ENCODE results near the gene IRX4. TPM values are rescaled to one million over a fixed set of nuclear protein-coding genes. Genes with fewer than 3 reads are reported as not detected.

Gene IRX4
- total RNA-seq, 1 donor from 2014 or later: 19.6 TPM

DNA sequence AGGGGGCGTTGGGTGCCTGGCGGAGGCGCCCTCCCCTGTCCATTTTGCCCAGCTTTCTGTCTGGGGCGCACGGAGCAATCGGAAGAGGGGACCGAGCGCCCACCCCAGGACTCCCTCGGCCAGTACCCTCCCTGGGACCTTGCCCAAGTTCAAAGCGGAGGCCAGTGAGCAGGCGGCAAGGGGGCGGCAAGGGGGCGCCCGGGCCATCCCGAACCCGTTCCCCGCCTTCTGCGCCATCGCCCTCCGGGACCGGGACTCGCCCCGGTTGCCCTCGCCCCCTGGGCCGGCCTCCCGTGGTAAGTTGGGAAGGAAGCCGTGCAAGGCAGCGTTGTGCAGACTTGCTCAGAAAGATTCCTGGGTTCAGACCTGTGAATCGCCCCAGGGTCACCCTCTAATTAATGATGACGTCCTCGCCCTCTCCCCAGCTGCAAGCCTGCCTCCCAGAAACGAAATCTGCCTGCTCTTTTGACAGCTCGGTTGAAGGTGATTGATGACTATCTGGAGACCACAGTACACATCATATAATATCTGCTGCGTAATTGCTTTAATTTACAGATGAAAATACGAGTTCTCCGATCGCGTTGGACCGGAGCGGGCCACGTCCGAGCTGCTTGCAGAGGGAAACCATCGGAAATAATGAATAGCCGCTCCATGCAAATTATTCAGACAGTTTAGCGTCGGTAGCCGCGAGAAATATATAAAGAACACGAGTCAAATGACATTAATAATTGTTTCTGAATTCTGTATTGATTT is 1.4 kb upstream of the IRX4 start:
- intact Hi-C loops (cut with micrococcal nuclease): loop anchor here (5.0 kb wide), 1 partner anchor 63 kb away; no protein-coding TSS in a partner anchor
- DNase-seq: peak; percentile 17
- ATAC-seq: peak; percentile 8

DNA sequence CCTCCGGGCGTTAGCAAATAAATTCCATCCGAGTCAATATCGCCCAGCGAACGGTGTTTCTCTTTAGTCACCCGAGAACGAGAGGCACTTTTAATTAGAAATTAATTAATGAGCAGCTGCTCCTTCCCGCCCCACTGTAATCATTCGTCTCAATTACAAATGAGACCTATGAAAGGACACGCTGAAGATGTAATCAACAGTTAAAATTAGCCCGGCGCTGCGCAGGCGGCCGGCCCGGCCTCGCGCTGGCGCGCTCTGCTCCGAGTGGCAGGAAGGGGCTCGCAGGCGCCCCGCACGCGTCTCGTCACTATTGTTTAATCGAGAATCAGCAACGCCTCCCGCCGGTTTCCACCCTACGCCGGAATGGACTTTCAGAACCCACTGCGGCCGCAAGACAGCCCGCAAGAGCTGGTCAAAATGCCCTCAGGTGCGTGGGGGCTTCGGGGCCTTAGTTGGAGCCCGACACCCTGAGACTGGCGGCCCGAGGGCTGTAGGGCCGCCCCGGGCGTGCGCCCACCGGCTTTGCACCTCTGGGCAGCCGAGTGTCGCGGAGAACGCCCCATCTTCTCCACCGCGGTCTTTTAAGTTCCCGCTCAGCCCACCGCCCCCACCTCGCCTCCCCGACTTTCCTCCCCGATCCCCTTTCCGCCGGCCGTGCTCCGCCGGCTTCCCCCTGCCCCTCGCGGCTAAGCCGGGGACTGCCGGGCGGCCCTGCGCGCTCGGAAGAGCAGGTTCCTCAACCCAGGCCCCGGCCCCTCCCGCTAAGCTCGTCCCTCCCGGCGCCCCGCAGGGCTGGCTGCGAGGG is 597 bp upstream of the IRX4 start:
- peak; percentile 66 for DNase-seq
- ATAC-seq: peak; percentile 63
- intact Hi-C loops (cut with micrococcal nuclease): loop anchor here (5.0 kb wide), 1 partner anchor 64 kb away; no protein-coding TSS in a partner anchor

GRCh38 chr5:1881731-1882336 is 891 bp downstream of the IRX4 start:
- no peak for ATAC-seq
- DNase-seq: peak; percentile 16
- intact Hi-C loops (cut with micrococcal nuclease): loop anchor here (5.0 kb wide), 1 partner anchor 65 kb away; no protein-coding TSS in a partner anchor

DNA sequence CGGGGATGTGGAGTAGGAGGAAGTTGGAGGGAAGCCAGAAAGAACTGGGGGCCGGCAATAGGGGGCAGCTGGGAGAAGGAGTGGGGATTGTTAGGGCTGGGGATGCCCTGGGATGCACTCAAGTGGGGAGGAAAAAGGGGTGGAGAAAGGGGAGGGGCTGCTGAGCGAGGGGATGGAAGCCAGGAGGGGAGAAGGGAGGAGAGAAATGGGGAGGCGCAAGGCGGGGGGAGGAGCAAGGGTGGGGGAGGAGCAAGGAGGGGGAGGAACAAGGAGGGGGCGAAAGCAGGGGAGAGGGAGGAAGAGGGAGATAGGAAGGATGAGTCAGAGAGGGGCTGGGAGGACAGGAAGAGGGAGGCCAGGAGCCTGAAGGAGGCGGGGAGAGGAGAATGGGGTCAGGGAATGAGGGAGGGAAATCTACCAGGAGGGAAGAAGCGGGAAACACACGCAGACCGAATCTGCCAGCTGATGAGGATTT is 1.6 kb downstream of the IRX4 start:
- intact Hi-C loops (cut with micrococcal nuclease): loop anchor here (5.0 kb wide), 1 partner anchor 66 kb away; no protein-coding TSS in a partner anchor
- DNase-seq (no peak), ATAC-seq (no peak)

- DNase-seq (no peak), ATAC-seq (no peak)
- intact Hi-C loops (cut with micrococcal nuclease): loop anchor here (5.0 kb wide), 1 partner anchor 67 kb away; no protein-coding TSS in a partner anchor
Observed at GRCh38 chr5:1880377-1881025, 2.2 kb downstream of the IRX4 start.

DNA sequence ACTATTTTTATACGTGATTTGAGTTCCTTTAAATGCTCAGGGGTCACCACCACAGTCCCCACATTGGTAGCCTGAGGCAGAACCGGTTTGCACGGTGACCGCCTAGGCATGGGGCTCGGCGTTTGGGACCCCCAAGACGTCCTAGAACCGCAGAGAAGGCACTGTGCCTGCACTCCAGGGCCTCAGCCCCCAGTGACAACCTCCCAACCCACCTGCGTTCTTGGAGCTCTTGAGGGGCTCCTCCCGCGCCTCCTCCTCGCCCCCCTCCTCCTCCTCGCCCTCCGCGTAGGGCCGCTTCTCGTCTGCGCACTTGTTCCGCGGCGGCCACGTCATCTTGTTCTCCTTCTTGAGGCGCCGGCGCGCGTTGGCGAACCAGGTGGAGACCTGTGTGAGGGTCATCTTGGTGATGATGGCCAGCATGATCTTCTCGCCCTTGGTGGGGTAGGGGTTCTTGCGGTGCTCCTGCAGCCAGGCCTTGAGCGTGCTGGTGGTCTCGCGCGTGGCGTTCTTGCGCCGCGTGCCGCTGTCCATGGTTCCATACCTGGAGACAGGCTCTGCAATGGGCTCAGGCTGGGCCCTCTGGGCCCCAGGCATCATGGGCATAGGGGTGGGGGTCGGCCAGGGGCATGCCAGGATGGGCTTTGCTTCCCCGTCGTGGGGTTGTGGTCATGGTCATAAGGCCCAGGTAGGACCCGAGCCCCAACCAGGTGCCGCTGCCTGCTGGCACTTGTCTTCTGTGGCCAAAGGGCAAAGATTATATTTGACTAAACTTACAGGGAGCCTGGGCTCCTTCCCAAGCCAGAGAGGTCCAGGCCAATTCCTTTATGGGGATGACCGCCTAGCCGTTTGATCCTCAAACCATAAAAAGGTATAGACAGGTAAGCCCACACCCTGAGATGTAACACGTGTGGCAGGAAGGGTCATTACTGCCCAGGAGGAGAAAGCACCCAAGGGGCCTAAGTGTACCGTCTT is 3.1 kb downstream of the IRX4 start:
- intact Hi-C loops (cut with micrococcal nuclease): loop anchor here (5.0 kb wide), 1 partner anchor 68 kb away; no protein-coding TSS in a partner anchor
- DNase-seq (no peak), ATAC-seq (no peak)

- intact Hi-C loops (cut with micrococcal nuclease): no loop called here
- no peak for DNase-seq
- no peak for ATAC-seq
Observed at GRCh38 chr5:1878050-1878849, 4.5 kb downstream of the IRX4 start.

DNA sequence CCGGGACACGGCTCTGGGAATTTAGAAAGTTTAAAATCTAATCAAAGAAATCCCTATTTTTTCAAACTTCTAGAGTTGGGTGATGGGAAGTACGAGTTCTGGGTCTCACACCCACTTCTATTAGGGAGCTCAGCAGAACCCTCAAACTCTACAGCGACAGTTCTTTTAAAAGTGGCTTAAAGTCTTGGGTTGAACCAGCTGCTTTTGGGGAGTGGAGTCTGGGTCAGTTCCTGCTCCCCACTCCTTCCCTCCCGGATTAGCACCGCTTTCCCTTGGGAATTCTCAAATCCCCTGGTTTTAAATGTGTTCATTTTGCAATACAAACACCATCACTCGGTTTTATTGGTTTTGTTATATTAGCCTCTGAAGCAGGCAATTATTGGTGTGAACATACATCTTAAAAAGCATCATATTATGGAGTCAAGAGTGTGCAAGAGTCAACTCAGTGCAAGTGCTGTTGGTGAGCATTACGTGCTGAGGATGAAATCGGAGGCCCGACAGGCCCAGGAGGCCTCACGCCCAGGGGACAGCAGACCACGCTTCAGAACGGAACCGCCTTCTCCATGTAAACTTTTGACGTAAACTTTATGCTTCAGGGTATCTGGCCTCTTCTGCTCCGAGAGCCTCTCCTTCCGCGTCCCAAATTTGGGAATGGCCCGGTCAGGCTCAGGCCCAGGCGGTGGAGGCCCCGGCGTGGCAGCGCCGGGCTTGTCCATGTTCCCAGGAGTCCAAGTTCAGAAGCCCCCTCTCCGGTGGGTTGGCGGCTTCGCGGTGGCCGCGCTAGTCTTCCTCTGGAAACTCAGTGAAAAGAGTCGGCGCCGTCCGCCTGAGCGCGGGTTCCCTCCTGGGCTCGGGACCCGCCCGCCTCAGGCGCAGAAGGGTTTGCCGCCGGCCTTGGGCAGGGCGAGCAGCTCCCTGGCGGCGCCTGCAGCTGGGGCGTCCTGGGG is 5.3 kb downstream of the IRX4 start:
- DNase-seq (no peak), ATAC-seq (no peak)
- intact Hi-C loops (cut with micrococcal nuclease): no loop called here

DNA sequence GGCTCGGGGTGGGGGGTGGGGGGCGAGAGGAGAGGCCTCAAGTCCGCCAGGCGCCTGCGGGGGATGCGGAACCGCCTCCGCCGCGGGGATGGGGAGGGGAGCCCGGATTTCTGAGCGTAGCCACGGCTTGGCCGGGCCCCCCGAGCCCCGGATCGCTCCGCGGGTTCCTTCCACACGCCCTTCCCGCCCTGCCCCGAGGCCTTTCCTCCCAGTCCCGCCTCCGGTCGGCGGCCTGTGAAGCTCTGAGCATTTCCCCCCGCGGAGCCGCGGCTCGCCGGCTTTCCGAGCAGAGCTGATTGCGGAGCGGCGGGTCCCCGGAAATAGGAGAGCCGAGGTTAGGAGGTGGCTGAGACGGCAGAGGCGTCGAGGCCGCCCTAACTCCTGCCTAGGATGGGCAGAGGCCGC is 6.1 kb downstream of the IRX4 start:
- intact Hi-C loops (cut with micrococcal nuclease): no loop called here
- DNase-seq (no peak), ATAC-seq (no peak)

GRCh38 chr5:1875843-1876659 is 6.7 kb downstream of the IRX4 start:
- ATAC-seq (no peak), DNase-seq (no peak)
- intact Hi-C loops (cut with micrococcal nuclease): no loop called here

GRCh38 chr5:1875281-1875842 is 7.4 kb downstream of the IRX4 start:
- DNase-seq (no peak), ATAC-seq (no peak)
- intact Hi-C loops (cut with micrococcal nuclease): no loop called here

DNA sequence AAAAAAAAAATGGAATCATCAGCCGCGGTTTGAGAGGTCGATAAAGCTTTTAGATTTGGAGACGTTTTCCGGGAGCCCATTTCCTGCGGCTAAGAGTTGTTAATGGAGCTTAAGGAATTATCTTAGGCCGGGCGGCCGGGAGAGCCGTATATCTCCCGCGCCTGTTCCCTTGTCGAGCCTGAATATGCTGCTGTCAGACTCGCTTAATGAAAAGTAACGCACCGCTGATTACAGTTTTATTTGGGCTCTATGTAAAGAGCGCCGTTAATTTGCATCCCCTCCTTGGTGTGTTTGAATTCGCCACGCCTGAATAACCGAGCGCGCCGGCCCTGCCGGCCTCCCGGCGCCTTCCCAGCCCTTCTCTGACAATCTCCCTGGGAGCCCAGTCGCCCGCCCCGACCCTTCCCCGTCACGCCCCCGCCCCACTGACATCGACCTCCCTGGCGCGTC is 7.9 kb downstream of the IRX4 start:
- DNase-seq: no peak

DNA sequence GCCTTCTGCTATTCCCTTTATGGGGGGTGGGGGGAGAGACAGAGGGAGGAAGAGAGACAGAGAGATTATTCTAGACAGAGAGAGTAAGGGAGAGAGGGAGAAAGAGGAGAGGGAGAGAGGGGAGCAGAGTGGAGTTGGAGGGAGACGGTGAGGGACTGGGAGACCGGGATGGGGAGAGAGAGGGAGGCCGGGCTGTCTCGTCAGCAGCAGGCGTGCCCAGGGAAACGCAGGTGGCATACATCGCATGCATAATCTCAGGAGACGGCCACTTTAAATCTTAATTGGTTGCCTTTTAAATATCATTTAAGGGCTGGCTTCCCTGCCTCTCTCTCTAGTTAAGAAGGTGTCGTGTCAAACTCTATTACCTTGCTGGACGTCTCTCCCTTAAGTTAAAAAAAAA is 8.4 kb downstream of the IRX4 start:
- DNase-seq (no peak), ATAC-seq (no peak)
- intact Hi-C loops (cut with micrococcal nuclease): no loop called here

More for the DNA sequence above, 7.9 kb downstream of the IRX4 start:
- ATAC-seq: no peak
- intact Hi-C loops (cut with micrococcal nuclease): no loop called here

DNA sequence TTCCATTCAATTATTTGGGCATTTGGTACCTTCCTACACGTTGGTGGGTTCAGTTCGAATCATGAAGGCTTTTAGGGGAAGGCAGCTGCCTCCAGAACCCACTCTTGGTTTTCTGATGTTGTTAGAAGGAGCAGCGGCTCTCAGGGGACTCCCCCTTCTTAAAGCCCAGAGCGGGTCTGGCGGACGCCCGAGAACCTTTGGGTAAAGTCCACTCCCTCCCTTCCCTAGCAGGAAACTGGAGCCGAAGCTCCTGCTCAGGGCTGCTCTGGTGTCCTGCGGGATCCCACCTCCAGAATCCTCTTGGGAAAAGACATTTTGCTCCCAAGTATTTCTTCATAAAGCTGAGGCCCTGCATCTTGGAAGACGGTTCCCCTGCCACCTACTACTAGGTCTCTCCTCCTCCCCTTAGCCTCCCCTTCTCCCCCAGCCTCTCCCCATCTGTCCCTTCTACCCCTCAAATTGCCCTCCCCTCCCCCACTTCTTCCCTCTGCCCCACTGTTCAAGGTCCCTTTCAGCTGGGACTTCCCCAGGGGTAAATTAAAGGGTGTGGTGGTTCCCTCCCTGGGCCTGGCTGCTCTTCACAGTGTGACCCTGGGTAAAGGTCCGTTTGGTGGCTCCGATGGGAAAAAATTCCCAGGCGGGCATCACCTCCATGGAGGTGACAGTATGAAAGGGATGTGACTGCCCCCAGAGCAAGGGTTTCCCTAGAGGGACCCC is 9.3 kb downstream of the IRX4 start:
- ATAC-seq (peak; percentile 58), DNase-seq (peak; percentile 65)
- intact Hi-C loops (cut with micrococcal nuclease): no loop called here

Data from left ventricle myocardium superior (tissue), 1 donor.